GM13977 (cell line): ENCODE results near the gene VPS50.

ENCODE experiments used
- DNase-seq: peaks from one replicate; pipeline ENCODE4 v3.0.0; 2012; ENCODE audit warnings: low spot score
- in situ Hi-C: fragments of 300-500 bp; cut with MboI; formaldehyde crosslinking; loops from one replicate; pipeline ENCODE4 v1.12.0; 2022; ENCODE audit warnings: low sequenced_read_pairs, low pct_unique_long_range_greater_than_20kb, mixed read lengths, inconsistent platforms; ENCODE audit not compliant: unreplicated experiment
- TF ChIP-seq, protein P1 (sequence below): IDR thresholded peaks from 2 replicates; pipeline ENCODE4 v1.5.1; 2012; ENCODE audit warnings: mild to moderate bottlenecking, control low read depth; ENCODE audit not compliant: insufficient read depth; ENCODE audit errors: extremely low read depth, missing control alignments

Gene VPS50

DNA sequence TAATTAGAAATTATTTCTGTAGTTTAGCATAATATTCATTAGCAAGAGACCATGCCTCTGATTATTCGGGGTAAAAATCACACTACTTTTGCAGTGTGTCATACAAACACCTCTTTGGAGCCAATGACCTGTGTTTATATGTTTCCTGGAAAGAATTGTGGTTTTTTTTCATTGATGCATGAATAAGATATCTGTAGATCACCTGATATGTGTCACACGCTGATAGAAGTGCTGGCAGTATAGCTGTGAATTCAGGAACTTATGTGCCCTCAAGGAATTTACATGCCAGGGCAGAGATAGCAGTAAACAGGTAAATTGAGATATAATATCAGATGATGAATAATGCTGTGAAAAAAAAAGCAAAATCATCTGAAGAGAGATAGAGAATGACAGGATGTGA is 118.2 kb downstream of the VPS50 start:
- TF ChIP-seq, protein P1, sequence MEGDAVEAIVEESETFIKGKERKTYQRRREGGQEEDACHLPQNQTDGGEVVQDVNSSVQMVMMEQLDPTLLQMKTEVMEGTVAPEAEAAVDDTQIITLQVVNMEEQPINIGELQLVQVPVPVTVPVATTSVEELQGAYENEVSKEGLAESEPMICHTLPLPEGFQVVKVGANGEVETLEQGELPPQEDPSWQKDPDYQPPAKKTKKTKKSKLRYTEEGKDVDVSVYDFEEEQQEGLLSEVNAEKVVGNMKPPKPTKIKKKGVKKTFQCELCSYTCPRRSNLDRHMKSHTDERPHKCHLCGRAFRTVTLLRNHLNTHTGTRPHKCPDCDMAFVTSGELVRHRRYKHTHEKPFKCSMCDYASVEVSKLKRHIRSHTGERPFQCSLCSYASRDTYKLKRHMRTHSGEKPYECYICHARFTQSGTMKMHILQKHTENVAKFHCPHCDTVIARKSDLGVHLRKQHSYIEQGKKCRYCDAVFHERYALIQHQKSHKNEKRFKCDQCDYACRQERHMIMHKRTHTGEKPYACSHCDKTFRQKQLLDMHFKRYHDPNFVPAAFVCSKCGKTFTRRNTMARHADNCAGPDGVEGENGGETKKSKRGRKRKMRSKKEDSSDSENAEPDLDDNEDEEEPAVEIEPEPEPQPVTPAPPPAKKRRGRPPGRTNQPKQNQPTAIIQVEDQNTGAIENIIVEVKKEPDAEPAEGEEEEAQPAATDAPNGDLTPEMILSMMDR: no peak
- no peak for DNase-seq
- in situ Hi-C loops: no loop called here

DNA sequence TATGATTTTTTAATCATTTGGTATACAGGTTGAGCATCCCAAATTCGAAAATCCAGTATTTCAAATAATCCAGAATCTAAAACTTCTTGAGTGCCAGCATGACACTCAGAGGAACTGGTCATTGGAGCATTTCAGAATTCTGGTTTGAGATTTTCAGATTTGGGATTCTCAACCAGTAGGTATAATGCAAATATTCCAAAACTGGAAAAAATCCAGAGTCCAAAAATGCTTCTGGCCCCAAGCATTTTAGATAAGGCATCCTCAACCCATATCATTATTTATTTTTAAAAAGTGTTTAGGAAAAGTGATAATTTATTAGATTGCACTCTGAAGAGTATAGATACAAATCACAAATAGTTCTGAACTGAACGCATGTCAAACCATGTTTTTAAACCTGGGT is 120.7 kb downstream of the VPS50 start:
- TF ChIP-seq, protein P1: no peak
- in situ Hi-C loops: no loop called here

DNA sequence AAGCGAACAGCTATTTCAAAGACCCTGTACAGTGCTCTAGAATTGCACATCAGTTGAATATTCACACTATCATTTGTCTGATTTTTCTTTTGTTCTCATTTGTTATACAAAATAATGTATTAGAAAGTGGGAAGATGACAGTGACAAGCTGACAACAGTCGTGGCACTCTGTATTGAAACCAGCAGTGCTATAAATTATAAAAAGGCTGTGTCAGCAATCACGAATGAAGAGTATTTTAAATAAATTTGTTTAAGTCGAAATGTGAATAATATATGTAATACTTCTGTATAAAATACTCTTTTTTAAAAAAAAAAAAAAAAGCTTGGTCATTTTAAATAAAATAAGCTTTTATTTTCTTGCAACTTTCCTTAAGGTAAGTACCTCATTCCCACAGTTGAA is 122.6 kb downstream of the VPS50 start:
- DNase-seq: no peak
- TF ChIP-seq, protein P1: no peak
- in situ Hi-C loops: no loop called here

More for the DNA sequence above, 120.7 kb downstream of the VPS50 start:
- no peak for DNase-seq

DNA sequence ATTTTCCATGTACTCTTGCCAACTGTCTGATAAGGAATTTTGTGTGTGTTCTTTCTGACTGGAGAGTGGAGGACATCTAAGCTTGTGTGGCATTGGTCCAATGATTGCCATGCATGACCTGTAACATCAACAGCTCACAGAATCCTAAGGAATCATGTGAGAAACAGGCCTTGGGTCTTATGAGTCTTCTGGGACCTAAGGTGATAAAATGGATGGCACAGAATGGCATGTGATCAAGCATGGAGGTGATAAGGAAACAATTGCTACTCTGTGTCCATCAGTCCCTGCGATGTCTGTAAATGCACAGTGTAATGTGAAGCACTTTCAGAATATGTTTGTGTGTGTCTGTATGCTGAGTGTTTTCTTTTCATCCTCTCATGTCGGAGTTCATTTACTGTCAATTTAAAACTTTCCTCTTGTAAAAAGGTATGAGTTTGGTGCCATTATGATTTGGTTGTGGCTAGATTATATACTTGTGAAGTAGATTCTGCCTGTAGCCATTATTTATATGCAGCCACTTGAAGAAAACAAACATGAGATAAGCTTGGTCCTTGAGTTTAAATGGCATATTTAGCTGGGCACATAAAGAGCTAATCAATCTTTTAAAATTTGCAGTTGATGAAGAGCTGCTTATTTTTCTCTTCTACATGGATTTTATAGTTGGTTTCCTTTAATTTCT is 127.5 kb downstream of the VPS50 start:
- DNase-seq: no peak
- in situ Hi-C loops: no loop called here
- TF ChIP-seq, protein P1: no peak

DNA sequence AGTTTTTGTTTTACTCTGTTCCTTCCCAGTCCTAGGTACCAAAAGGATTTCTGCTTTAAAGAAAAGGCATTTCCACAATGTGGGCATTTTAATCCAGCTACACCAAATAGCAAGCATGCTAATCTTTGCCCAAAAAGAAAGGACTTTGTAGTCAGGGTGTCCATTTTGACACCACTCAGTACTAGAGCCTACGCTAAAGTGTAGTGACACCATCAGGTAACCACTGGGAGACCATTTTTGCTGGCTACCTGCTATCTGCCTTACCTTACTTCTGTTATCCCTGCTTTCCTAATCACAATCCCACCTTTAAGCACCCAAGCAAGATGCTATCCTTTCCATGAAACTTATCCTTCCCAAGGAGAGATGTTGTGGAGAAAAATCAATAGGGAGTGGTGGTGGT is 129.7 kb downstream of the VPS50 start:
- TF ChIP-seq, protein P1: no peak
- in situ Hi-C loops: no loop called here
- no peak for DNase-seq

DNA sequence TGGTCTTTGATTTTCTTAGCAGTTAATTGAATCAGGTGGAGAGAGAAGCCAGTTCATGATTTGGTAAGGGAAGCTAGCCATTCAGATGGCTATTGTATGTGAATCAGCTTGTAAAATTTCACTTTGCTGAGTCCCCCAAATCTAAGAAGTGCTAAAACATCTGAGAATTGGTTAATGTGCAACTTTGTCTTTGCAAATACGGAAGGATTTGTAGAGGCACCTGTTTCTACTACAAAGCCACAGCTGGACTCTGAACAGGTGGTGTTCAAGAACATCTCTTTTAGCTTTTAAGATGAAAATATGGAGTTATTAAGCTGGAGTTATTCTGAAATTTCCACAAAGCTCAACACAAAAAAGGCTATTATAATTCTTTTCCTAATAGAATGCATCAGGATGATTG is 132.6 kb downstream of the VPS50 start:
- DNase-seq: no peak
- in situ Hi-C loops: no loop called here
- TF ChIP-seq, protein P1: no peak
